Thyroid gland (tissue), 4 donors: ENCODE results near the gene PPP2R2C. TPM values are rescaled to one million over a fixed set of nuclear protein-coding genes. Genes with fewer than 3 reads are reported as not detected.

ENCODE experiments used
- DNase-seq, 2 donors: peaks; one replicate each; pipeline ENCODE4 v3.0.0-alpha.2; 2019
- H3K27ac ChIP-seq, 3 donors: fragments of 200-600 bp; sonication (generic); 1 replicate in 2 of 3; 2 replicates in 1 of 3; pipeline ENCODE4 v1.5.1; 2016 to 2019; ENCODE audit warnings: mild to moderate bottlenecking in 1 of 3, moderate library complexity in 1 of 3
- H3K27me3 ChIP-seq: fragments of 200-600 bp; sonication (generic); one replicate; pipeline ENCODE4 v1.5.1; 2019
- H3K36me3 ChIP-seq, 2 donors: fragments of 200-600 bp; sonication (generic); one replicate each; pipeline ENCODE4 v1.5.1; 2016 to 2019
- H3K4me1 ChIP-seq, 2 donors: fragments of 200-600 bp; sonication (generic); one replicate each; pipeline ENCODE4 v1.5.1; 2017 to 2019
- H3K4me3 ChIP-seq, 3 donors: fragments of 200-600 bp; sonication (generic); replicated peaks in 1 of 3; 1 replicate in 2 of 3; 2 replicates in 1 of 3; pipeline ENCODE4 v1.5.1; 2016; ENCODE audit warnings: mild to moderate bottlenecking in 1 of 3
- H3K9me3 ChIP-seq: fragments of 200-600 bp; sonication (generic); one replicate; pipeline ENCODE4 v1.5.1; 2017
- CTCF ChIP-seq, 6 experiments: fragments of 200-600 bp in 3 of 6; fragments of 450-650 bp in 3 of 6; sonication (generic) in 3 of 6; IDR thresholded peaks; one replicate each; pipeline ENCODE4 v1.5.1; 2016 to 2019; ENCODE audit warnings: antibody characterized with exemption in 6 of 6, mild to moderate bottlenecking in 2 of 6, inconsistent platforms in 1 of 6, moderate library complexity in 1 of 6
- POLR2A ChIP-seq, 2 donors: fragments of 450-650 bp; IDR thresholded peaks; one replicate each; pipeline ENCODE4 v1.6.1; 2017; ENCODE audit warnings: antibody characterized with exemption in 2 of 2, mild to moderate bottlenecking in 2 of 2, moderate library complexity in 1 of 2
- WGBS, 2 donors: methylation state at CpG; one replicate each; pipeline ENCODE4 v1.1.5; 2017; 5-methylcytosine and 5-hydroxymethylcytosine counted together
- intact Hi-C: fragments of 100-400 bp; cut with DNase I; formaldehyde crosslinking; loops from one replicate; pipeline ENCODE4 v1.15.1; 2023
- total RNA-seq, 4 donors: library from RNA; depleted of rRNA; stranded (reverse); fragments of >200 nt; gene quantifications; one replicate each; pipeline ENCODE4 v1.2.3, GENCODE V29; 2016

Gene PPP2R2C
- total RNA-seq, 4 donors from 2014 or later, result 0.15 to 1.5 (median 0.33) TPM; not detected in 1

DNA sequence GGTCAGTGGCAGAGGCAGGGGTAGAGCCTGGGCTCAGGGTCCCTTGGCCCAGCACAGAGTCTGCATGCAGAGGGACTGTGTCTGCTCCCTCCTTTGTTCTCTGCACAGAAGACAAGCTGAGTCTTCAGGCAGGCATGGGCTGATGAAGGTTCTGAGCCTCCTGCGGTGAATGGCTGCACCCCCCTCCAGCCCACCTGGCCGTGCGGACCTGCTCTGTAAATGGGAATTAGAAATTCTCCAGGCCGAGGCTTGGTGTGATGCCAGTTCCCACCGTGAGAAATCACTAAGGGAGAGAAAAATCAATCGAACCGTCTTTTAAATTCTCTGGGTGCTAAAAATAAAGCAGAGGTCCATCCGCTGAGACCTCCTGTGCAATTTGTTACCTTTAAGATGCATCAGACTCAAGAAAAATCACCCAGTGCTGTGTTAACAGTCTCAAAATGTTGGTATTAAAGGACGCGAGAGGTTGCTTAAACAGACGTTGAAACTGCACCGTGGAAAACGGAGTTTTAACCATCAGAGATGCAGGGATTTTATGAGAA lies 106.8 kb downstream of the PPP2R2C start:
- no peak overlapping the region for H3K27ac ChIP-seq
- H3K4me1 ChIP-seq, result no peaks in the 10 kb centered on the region
- WGBS, 2 donors, result 63 to 67% methylated on average over 13 of the region's 13 CpGs
- no peak for DNase-seq
- H3K36me3 ChIP-seq, result no peaks in the 10 kb centered on the region
- intact Hi-C loops, result no loop called here
- no peaks in the 10 kb centered on the region for H3K27me3 ChIP-seq
- H3K9me3 ChIP-seq, result no peaks in the 10 kb centered on the region
- no peak overlapping the region for H3K4me3 ChIP-seq
- TF ChIP-seq POLR2A (IDR thresholded peaks at IDR 0.05) (no peak), CTCF (IDR thresholded peaks at IDR 0.05) (no peak)

GRCh38 chr4:6364581-6364980 lies 107.8 kb downstream of the PPP2R2C start:
- TF ChIP-seq POLR2A (IDR thresholded peaks at IDR 0.05) (no peak), CTCF (IDR thresholded peaks at IDR 0.05) (no peak)
- Histone ChIP-seq H3K4me1 (no peaks in the 10 kb centered on the region), H3K27me3 (no peaks in the 10 kb centered on the region), H3K4me3 (no peak overlapping the region), H3K9me3 (no peaks in the 10 kb centered on the region), H3K36me3 (no peaks in the 10 kb centered on the region), H3K27ac (no peak overlapping the region)
- DNase-seq, result no peak
- WGBS, 2 donors, result 82 to 94% methylated on average over 7 to 8 of the region's 8 CpGs
- intact Hi-C loops, result no loop called here

GRCh38 chr4:6364146-6364545 lies 108.3 kb downstream of the PPP2R2C start:
- no peaks in the 10 kb centered on the region for H3K9me3 ChIP-seq
- H3K4me3 ChIP-seq, result no peak overlapping the region
- DNase-seq, result no peak
- no peak overlapping the region for H3K27ac ChIP-seq
- WGBS, 2 donors, result 65 to 74% methylated on average over 6 of the region's 6 CpGs
- H3K36me3 ChIP-seq, result no peaks in the 10 kb centered on the region
- no peak for TF ChIP-seq POLR2A (IDR thresholded peaks at IDR 0.05)
- H3K4me1 ChIP-seq, result no peaks in the 10 kb centered on the region
- no peaks in the 10 kb centered on the region for H3K27me3 ChIP-seq
- intact Hi-C loops, result no loop called here

DNA sequence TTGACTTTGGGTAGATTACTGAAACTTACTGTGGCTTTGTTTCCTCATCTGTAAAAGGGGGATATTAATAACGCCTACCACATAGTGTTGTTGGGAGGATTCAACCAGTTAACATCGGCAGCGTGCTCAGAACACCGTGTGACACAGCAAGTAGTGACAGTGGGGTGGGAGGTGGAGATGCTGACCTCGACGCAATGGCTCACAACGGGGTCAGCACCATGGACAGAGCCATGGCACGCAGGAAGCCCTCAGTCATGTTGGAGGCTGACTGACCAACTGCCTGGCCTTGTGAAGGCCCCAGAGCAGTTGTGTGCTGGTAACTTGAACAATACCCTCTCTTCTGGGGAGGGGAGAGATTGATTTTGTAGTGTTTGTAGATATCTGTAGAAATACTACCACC lies 109.5 kb downstream of the PPP2R2C start:
- no peaks in the 10 kb centered on the region for H3K9me3 ChIP-seq
- intact Hi-C loops, result no loop called here
- no peaks in the 10 kb centered on the region for H3K27me3 ChIP-seq

DNA sequence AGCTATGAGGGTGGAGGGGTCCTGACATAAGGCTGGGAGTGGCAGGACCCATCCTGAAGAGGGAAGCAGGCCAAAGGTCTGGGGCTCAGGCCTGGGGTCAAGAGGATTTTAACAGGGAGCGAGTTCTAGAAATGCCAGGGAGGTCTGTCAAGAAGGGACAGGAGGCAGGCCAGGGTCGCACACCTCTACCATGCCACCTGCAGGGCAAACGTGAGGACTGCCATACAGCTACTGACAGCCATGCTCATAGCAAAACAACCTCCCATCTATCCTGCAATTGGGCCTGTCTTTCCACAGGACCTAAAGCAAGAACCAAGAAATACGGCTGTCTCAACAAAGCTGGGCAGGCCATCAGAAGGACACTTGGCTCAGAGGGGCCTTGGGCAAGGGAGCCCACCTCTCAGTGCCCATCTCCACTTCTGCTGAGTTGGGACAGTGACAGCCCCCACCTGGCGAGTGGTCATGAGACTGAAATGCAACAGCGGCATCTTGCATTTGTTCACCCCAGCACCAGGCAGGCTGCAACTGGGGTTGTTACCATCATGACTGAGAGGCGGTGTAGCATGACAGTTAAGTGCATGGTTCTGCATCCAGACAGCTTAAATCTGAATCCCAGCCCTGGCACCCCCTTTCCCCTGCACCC lies 110.0 kb downstream of the PPP2R2C start:
- no peaks in the 10 kb centered on the region for H3K9me3 ChIP-seq
- H3K27ac ChIP-seq, result no peak overlapping the region
- no peaks in the 10 kb centered on the region for H3K36me3 ChIP-seq
- no peak for DNase-seq
- TF ChIP-seq CTCF (IDR thresholded peaks at IDR 0.05) (no peak), POLR2A (IDR thresholded peaks at IDR 0.05) (no peak)
- 64 to 65% methylated on average over 6 of the region's 7 CpGs for WGBS, 2 donors
- intact Hi-C loops, result no loop called here
- H3K27me3 ChIP-seq, result no peaks in the 10 kb centered on the region
- H3K4me1 ChIP-seq, result no peaks in the 10 kb centered on the region
- no peak overlapping the region for H3K4me3 ChIP-seq

More for the DNA sequence above, 109.5 kb downstream of the PPP2R2C start:
- H3K27ac ChIP-seq, result no peak overlapping the region
- DNase-seq, result peak in 1 of 2 donors; percentile 29
- WGBS, 2 donors, result 15 to 28% methylated on average over 8 of the region's 8 CpGs
- no peaks in the 10 kb centered on the region for H3K4me1 ChIP-seq
- no peak for TF ChIP-seq CTCF (IDR thresholded peaks at IDR 0.05)
- TF ChIP-seq POLR2A (IDR thresholded peaks at IDR 0.05), result no peak
- H3K36me3 ChIP-seq, result no peaks in the 10 kb centered on the region
- H3K4me3 ChIP-seq, result no peak overlapping the region
